ENCODE measurements around the gene BTBD2.

DNA sequence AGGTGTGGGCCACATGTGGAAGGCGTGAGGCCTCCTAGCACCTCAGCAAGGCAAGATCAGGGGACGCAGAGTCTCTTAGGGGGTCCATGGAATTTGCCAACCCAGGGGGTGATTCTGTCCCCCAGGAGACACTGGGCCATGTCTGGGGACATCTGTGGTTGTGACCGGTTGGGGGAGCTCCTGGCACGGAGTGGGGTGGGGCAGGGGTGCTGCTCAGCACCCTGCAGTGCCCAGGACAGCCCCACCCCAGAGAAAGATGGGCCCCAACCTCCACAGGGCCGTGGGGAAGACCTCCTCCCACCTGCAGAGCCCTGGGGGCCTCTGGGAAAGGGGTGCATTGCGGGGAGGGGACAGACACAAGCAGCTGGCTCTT, 31.5 kb upstream of the BTBD2 start:
- TF ChIP-seq UBTF (CRISPR knock-in tag; IDR thresholded peaks at IDR 0.05) (no peak), BCL3 (CRISPR knock-in tag; IDR thresholded peaks at IDR 0.05) (no peak), CTCF (CRISPR knock-in tag; IDR thresholded peaks at IDR 0.05) (no peak), ZBTB7B (CRISPR knock-in tag; IDR thresholded peaks at IDR 0.05) (no peak), ARID5B (CRISPR knock-in tag; IDR thresholded peaks at IDR 0.05) (no peak), GTF2F1 (IDR thresholded peaks at IDR 0.05; ENCODE audit: low read length) (no peak), KDM5B (CRISPR knock-in tag; IDR thresholded peaks at IDR 0.05; ENCODE audit: borderline replicate concordance) (no peak), SMARCC2 (IDR thresholded peaks at IDR 0.05) (no peak), ZNF530 (CRISPR knock-in tag; IDR thresholded peaks at IDR 0.05; ENCODE audit: low read depth) (no peak)
- TF ChIP-seq, protein P1, sequence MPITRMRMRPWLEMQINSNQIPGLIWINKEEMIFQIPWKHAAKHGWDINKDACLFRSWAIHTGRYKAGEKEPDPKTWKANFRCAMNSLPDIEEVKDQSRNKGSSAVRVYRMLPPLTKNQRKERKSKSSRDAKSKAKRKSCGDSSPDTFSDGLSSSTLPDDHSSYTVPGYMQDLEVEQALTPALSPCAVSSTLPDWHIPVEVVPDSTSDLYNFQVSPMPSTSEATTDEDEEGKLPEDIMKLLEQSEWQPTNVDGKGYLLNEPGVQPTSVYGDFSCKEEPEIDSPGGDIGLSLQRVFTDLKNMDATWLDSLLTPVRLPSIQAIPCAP (CRISPR knock-in tag; IDR thresholded peaks at IDR 0.05; ENCODE audit: low read depth), result no peak
- TF ChIP-seq, protein P2, sequence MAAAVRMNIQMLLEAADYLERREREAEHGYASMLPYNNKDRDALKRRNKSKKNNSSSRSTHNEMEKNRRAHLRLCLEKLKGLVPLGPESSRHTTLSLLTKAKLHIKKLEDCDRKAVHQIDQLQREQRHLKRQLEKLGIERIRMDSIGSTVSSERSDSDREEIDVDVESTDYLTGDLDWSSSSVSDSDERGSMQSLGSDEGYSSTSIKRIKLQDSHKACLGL (CRISPR knock-in tag; IDR thresholded peaks at IDR 0.05), result no peak
- TF ChIP-seq, protein P3, sequence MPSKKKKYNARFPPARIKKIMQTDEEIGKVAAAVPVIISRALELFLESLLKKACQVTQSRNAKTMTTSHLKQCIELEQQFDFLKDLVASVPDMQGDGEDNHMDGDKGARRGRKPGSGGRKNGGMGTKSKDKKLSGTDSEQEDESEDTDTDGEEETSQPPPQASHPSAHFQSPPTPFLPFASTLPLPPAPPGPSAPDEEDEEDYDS (CRISPR knock-in tag; IDR thresholded peaks at IDR 0.05), result no peak

Measured in HepG2 (cell line).